NCI-H2107 treated with DMSO at 0.1 percent for 48 hours (cell line): Measurements from ENCODE around the gene NHLH1.
A peak's percentile ranks its signal among the peaks of the same experiment; 100 is the strongest.

Experiments
- DNase-seq: peaks from one replicate; lab custom pipeline; 2025; ENCODE audit not compliant: unreplicated experiment; lab: John Stamatoyannopoulos, UW

NHLH1 gene

DNA sequence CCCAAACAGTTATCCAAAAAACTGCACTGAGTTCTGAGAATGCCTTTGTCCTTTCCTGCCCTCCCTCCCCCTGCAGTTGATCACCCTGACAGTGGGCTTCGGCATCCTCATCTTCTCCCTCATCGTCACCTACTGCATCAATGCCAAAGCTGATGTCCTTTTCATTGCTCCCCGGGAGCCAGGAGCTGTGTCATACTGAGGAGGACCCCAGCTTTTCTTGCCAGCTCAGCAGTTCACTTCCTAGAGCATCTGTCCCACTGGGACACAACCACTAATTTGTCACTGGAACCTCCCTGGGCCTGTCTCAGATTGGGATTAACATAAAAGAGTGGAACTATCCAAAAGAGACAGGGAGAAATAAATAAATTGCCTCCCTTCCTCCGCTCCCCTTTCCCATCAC is 8.8 kb upstream of the NHLH1 start:
- no peak for DNase-seq

DNA sequence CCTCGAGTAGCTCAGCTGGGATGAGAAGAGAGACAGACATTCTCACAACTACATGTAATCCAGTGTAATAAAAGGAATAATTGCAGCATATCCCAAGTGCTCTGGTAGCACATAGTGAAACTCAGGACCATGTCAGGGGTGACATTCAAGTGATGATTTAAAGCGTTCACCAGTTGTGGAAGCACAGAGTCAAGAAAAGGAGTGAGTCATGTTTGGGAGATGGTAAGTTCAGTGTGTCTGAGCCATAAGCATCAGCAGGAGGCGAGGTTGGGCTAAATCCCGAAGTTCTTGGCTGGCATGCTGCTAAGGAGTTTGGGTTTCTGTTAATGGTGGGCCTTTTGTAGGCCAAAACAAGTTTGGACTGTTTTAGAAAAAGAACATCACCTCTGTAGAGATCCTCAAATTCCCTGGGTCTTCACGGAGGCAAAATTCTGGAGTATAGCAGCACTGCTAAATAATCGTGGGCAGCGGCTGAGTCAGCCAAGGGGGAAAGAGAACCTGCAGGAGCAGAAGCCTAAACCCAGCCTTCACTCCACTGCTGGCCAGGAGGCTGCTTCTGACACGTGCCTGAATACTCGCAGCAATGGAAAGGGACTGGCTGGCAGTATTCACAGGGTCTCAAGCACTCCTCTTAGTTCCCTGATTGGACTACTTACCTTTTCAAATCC is 7.2 kb upstream of the NHLH1 start:
- no peak for DNase-seq

DNA sequence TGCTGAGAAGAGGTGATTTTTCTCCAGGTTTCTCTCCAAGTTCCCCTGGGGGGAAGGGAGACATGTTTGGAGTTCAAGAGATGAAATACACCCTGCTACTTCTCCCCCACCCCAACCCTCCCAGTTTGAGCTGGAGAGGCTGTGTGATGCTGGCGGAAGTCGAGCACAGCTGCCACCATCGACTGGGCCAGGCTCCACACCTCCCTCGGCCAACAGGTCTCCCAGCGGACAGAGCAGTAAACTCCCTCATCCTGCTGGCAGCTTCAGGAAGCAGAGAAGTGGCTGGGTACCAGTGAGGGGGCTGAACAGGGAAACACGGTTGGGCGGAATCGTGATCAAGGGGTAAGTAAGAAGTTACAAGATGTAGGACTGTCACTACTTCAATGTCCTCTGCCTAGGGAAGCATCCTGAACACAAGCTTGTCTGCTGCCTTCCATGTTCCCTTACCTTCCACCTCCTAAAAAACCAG is 6.6 kb upstream of the NHLH1 start:
- DNase-seq, result no peak

DNA sequence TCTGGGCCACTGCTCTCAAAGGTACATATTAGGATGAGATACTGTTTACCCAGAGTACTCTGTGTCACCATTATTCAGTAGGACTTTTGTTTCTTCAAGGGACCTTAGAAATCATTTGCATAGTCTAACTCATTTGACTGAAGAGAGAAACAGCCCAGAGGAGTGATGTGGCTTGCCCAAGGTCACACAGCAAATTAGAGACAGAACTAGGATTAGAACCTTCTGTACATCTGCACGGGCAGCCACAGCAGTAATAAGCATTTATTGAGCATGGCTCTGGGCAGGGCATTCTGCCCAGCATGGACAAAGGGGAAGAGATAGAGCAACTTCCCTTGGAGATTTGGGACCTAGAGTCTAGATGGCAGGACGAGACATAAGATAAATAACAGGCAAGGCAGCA is 5.7 kb upstream of the NHLH1 start:
- DNase-seq, result no peak

DNA sequence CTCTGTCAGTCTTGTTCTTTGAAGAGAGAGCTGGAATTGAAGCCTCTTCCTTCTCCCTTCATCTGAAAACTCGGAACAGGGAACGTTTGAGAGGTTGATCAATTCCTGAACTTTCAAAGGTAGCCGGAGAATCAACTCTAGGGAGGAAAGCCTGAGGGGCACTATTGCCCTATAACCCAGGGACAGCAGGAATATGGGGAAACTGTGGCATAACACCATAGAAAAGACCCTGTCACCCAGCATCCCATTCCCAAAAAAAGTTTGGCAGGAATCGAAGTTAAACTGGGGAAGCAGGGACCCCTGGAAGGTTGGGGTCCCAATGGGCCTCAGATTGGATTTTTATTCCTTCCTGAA is 5.1 kb upstream of the NHLH1 start:
- DNase-seq, result no peak

DNA sequence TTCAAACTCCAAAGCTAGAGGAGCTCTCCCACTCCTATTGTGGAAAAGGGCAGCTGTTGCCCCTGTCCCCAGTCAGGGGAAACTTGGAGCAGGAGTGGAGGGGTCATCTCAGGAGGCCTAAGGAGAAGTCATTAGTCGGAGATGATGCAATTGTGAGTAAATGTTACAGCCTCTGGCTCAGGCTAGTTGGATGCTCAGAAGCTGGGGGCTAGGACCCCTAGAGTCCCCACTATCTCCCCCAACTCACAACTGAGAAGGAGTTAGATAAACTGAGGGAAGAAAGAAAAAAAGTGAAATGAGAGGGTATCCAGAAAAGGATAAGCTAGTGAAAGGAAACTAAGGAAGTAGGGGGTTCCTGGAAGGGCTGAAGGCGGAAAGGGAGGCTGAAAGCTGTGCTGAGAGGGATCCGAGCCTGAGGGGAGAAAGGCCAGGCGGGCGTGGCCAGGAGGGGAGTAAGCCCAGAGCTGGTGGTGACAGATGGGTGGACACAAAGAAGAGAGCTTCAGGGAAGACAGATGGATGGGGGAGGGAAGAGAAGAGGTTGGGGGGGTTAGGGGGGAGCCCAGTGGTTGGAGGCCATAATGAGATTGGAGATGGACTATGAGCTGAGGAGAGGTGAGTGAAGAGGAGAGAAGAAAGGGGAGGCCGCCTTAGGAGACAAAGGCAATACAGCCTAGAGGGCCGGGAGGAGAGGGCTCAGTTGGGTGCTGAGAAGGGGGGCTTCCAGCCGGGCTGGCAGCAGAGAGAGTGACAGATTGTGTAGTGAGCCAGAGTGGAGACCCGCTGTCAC is 4.5 kb upstream of the NHLH1 start:
- no peak for DNase-seq

DNA sequence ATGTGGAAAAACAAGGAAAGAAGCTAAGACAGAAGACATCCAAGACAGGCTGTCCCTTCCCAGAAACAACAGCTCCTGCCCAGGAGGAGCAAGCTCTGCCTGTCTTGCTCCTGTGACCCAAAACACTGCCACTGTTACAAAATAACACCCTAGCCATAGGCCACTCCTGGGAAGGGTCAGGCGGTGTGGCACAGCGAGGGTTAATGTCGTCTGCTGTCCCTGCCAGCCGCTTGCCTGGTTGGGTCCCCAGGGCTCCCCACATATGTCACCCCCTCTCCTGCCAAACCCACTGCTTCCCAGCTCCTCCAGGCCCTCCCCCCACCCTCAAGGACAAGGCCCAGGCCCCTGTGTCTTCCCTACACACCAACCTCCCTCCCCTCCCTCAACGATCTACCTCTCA is 3.9 kb upstream of the NHLH1 start:
- no peak for DNase-seq

DNA sequence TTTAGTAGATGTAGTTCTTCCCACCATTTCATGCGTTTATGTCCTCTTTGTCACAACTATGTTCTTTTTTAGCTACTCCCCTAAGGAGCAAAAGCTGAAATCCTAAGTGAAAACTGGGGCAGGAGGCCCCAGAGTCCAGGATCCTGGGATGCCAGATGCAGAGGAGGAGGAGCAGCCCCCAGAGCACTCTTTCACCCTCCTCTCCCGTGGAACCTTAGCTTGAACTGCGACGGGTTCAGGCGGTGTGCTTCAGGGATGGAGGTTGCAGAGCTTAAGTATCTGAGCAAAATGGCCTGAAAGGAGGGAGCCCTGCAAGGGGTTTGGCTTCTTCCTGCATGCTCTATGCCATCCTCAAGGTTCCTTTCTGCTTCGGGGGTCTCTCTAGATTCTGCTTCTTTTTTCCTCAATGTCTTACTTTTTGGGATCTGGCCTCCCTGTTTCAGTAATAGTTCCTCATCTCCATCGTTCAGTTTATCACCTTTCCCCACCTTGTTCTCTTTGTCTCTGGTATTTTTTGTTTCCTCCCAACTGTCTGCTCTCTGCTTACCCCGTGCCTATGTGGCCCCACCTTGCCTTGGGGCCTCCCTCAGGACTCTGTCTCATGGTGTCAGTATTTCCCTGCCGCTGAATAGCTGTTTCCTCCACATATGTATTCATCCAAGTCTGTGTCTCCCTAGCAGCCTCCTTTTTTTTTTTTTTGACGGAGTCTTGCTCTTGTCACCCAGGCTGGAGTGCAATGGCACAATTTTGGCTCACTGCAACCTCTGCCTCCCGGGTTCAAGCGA is 2.7 kb upstream of the NHLH1 start:
- no peak for DNase-seq

DNA sequence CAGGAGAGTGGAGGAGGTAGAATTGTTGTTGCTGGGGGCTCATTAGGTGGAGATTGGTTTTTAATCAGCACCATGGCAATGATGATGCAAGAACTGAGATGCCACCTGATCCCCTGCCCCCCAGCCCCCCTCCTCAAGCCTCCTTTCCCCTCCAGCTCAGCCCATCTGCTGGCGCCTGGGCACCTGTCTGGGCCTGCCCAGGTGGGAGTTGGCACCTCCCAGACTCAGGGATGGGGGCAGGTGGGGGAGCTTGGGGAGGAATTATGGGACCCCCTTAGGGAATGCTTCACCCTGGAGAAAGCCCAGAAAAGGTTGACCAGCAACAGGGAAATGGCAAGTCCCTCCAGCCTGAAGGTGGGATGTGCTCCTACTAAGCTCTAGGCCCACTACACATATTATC is 1.5 kb upstream of the NHLH1 start:
- no peak for DNase-seq

DNA sequence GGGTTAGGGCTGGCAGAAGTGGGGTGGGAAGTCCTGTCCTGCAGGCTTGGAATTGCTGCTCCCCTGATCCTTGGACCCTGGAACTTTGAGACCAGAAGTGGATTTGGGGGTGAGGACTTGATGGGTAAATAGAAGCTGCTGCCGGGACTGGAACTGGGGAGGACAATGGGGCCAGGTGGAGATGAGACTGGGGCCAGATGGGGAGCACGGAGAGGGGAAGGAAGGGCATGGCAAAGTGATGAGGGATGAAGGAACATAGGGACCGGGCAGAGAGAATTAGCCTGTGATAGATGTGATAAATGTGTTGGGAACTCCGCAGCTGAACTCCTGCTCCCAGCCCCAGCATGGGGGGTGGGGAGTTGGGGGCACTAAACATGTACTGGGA is 637 bp downstream of the NHLH1 start:
- DNase-seq, result no peak

DNA sequence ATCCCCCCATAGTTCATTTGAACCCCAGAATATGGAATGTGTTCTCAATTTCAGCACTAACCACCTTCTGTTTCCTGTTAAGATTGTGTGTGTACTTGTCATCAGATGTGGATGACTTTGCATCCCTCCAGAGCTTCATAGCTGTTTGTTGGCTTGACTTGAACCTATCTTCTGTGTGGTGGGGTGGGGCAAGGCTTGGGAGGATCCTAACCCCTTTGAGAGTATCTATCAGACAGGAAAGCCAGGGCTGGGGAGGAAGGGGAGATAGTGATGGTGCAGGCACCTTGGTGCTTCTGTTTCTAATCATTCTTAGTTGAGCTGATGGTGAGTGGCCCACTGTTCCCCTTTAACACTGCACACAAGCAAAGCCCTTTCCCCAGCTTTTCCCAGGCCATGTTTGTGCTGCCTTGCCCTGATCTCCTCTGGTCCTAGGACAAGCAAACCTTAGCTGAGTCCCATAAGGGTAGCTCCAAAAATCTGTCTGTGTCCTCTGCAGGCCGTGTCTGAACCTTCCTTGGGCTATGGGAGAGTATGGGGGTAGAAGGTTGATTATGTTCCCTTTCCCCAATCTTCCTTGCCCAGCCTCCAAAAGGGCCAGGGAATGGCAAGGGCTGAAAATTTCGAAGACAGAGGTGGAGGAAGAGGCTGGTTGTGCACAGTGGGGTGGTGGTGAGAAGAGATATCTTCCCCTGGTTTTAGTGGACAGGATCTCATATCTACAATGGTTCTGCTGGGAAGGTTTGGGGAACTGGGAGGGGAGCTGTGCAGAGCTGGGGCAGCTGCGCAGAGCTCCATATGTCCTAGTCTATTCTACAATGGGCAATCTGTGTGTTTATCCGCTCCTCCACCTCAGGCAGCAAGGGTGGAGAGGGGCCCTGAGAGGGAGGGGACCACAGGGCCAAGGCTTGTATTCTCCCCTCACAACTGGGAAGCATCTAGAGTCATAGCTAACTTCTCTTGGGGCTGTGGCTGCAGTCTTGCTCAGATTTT is 1.4 kb downstream of the NHLH1 start:
- no peak for DNase-seq

DNA sequence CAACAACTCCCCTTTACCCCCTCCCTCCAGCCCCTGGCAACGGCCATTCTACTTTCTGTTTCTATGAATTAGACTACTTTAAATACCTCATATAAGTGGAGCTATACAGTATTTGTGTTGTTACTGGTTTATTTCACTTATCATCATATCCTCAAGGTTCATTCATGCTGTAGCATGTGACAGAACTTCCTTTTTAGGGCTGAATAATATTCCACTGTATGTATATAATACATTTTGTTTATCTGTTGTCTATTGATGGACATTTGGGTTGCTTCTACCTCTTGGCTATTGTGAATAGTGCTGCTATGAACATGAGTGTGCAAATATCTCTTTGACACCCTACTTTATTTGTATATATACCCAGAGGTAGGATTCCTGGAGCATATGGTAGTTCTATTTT is 2.2 kb downstream of the NHLH1 start:
- no peak for DNase-seq

DNA sequence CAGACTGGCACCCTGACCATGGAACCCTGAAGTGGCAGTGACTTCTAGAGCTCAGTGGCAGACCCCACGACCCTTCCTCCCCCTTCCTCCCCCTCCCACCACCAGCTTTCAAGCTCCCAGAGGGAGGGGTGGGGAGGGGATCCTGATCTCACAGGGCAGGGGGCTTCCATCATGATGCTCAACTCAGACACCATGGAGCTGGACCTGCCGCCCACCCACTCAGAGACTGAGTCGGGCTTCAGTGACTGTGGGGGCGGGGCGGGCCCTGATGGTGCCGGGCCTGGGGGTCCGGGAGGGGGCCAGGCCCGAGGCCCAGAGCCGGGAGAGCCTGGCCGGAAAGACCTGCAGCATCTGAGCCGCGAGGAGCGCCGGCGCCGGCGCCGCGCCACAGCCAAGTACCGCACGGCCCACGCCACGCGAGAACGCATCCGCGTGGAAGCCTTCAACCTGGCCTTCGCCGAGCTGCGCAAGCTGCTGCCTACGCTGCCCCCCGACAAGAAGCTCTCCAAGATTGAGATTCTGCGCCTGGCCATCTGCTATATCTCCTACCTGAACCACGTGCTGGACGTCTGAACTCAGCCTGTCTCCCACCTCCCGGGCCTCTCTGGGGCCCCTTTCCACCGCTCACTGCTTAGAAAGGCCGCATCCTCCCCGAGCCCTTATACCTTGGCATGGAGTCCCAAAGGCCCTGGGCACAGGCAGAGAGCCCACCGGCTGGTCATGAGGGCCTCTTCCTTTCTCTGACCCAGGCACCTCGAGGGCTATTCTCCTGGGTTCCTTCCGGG is 3.9 kb downstream of the NHLH1 start:
- DNase-seq, result no peak

DNA sequence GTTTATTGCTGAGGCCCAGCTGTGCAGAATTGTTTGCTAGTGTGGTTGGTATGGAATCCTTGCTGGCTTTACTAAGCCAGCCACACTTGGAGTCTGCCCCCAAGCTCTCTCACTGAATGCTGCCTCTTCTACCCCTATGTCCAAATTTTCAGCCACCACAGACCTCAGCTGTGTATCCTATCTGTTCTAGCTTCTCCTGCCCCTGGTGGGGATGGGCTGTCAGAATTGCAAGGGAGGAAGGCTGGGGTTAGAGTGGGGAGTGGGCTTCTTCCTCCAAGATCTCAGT is 4.4 kb downstream of the NHLH1 start:
- no peak for DNase-seq

DNA sequence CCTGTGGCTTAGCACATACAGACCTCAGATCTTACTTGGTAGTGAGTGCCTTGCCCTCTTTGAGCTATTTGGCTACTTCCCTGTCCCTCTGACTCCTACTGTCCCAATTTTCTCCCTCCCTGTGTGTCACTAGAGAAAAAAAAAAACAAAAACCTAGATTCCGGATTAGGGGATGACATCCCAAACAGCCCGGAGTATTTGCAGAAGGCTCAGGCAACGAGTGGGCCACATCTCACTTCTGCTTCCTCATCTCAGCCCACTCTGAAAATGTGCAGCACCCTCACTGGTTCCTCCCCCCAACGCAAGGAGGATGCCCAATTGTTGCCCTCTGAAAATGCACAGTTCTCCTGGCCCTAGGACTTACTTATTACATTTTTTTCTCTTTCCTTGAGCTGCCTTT is 4.9 kb downstream of the NHLH1 start:
- no peak for DNase-seq

DNA sequence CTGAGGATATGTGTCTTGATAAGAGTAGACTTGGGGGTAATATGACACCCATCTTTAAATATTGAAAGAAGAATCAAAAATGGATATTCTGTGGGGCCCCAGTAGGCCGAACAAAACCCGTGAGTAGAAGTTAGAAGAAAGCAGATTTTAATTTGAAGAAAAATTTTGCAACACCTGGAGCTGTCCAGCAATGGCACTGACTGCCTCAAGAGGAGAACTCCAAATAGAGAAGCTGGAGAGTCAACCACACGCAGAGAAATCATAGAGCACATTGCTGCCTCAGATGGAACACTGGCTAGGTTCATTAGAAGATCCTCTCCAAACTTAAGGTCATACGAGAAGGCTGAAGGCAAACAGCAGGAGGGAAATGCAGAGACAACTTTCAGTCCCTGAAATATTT is 6.8 kb downstream of the NHLH1 start:
- no peak for DNase-seq

DNA sequence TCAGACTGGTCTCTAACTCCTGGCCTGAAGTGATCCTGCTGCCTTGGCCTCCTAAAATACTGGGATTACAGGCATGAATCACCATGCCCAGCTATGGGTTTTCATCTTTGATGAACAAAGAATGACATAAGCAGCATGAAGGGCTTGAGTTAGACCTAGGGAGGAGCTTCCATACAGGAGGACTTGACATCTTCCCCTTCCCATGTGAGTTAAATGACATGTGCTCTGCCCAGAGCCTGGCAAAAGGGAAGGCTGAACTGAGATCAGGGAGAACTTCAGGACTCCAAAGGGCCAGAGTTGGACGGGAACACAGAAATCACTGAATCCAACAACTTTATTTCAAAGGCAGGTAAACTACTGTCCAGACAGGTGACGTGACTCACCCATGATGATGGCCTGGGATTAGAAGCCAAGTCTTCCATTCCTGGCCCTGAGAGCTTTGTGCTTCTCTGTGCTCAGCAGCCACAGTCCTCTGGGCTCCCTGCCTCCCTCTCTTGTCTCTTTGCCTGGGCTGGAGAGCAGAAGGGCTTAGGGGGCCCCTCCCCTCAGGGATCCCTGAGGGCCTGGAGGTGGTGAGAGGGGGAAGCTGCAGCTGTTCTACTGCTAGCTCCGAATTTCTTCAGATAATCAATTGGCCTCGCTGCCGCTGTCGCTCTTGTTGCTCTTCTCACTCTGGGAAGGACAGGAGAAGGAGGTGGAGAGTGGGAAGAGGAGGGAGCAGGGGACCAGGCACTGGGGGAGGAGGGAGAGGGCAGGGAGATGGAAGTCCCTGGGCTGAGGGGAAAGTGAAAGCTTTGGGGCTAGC is 7.6 kb downstream of the NHLH1 start:
- peak; percentile 45 for DNase-seq

DNA sequence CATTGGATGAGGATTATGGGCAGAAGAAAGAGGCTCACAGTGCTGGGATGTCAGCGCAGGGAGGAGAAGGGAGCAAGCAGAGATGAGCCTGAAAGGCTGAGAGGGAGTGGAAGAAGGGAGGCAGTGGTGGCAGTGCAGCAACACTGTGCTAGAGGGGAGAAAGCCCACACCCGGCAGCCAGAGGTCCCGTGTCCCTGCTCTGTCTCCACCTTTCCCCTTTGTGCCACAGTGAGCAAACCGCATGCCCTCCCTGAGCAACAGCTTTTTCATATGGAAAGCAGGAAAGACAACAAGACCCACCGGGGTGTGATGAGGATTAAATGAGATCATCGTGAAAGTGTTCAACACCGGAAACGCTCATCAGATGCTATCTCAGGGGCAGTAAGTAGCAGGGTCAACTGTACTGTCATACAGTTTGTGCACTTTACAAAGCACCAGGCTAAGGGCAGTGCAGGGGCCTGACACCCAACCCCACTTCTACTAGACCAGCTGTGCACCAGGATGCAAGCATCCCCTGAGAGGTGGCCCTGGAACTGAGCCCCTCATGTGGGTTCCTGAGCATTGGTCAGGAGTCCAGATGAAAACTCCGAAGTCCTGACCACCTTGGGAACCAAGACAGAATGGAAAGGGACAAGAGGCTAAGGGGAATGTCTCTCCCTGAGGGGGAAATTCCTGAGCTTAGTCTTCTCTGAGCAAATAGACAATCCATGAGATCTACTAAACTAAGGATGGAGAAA is 9.1 kb downstream of the NHLH1 start:
- DNase-seq, result no peak
